SK-N-SH (cell line): ENCODE results near the gene LSM14B.

Experiments used
- EZH2phosphoT487 ChIP-seq: fragments of 200-600 bp; sonication (generic); IDR thresholded peaks from 2 replicates; pipeline ENCODE4 v1.6.1; 2017; ENCODE audit warnings: low read depth, mixed run types, mild to moderate bottlenecking, antibody characterized with exemption, moderate library complexity, borderline replicate concordance
- FOXJ3 ChIP-seq: sonication (generic); formaldehyde crosslinking; IDR thresholded peaks from 2 replicates; pipeline ENCODE4 v1.5.1; 2020; ENCODE audit warnings: mild to moderate bottlenecking, missing genetic modification reagents
- GABPA ChIP-seq: IDR thresholded peaks from 2 replicates; pipeline ENCODE4 v1.4.0; 2012; ENCODE audit warnings: low read depth, mild to moderate bottlenecking
- MEF2A ChIP-seq: IDR thresholded peaks from 2 replicates; pipeline ENCODE4 v1.4.0; 2012; ENCODE audit warnings: low read depth, borderline replicate concordance
- MXI1 ChIP-seq: IDR thresholded peaks from 2 replicates; pipeline ENCODE4 v1.6.1; 2012; ENCODE audit warnings: mild to moderate bottlenecking, low read depth, low read length, improper control_type of control experiment
- POLR2AphosphoS5 ChIP-seq: IDR thresholded peaks from 2 replicates; pipeline ENCODE4 v1.6.1; 2012; ENCODE audit warnings: low read depth, low read length
- RCOR1 ChIP-seq: fragments of 150-350 bp; IDR thresholded peaks from 2 replicates; pipeline ENCODE4 v1.6.1; 2017; ENCODE audit warnings: antibody characterized with exemption, low read length
- RFX5 ChIP-seq: IDR thresholded peaks from 2 replicates; pipeline ENCODE4 v1.6.1; 2012; ENCODE audit warnings: mild to moderate bottlenecking, improper control_type of control experiment, low read length
- TAF1 ChIP-seq: IDR thresholded peaks from 2 replicates; pipeline ENCODE4 v1.6.1; 2012; ENCODE audit warnings: low read depth, mild to moderate bottlenecking, low read length, moderate library complexity, borderline replicate concordance
- TF ChIP-seq, protein P1 (sequence below): fragments of 200-600 bp; sonication (generic); IDR thresholded peaks from 2 replicates; pipeline ENCODE4 v1.6.1; 2017; ENCODE audit warnings: antibody characterized with exemption, mild to moderate bottlenecking, moderate library complexity
- TF ChIP-seq, protein P2 (sequence below): IDR thresholded peaks from 2 replicates; pipeline ENCODE4; 2012
- TF ChIP-seq, protein P3 (sequence below): IDR thresholded peaks from 2 replicates; pipeline ENCODE4 v1.4.0; 2012; ENCODE audit warnings: low read depth, borderline replicate concordance
- TF ChIP-seq, protein P4 (sequence below): IDR thresholded peaks from 2 replicates; pipeline ENCODE4 v1.4.0; 2012; ENCODE audit warnings: low read depth, borderline replicate concordance

DNA sequence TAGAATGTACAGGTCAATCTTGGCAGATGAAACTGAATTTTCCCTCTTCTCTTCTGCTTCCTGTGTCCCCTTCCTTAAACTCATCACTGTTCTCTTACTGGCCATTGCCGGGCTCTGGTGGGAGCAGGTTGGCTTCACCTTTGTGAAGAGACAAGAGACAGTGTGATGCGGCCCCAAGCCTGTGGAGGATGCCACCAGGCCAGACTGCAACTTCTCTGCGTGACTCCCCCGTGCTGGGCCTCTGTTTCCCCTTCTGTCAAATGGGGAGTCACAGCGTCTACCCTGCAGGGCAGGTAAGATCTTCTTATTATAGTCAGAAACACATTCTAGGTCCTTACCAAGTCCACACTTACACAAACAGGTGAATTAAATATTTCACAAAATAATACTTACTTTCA lies 1.9 kb upstream of the LSM14B start:
- TF ChIP-seq, protein P1, sequence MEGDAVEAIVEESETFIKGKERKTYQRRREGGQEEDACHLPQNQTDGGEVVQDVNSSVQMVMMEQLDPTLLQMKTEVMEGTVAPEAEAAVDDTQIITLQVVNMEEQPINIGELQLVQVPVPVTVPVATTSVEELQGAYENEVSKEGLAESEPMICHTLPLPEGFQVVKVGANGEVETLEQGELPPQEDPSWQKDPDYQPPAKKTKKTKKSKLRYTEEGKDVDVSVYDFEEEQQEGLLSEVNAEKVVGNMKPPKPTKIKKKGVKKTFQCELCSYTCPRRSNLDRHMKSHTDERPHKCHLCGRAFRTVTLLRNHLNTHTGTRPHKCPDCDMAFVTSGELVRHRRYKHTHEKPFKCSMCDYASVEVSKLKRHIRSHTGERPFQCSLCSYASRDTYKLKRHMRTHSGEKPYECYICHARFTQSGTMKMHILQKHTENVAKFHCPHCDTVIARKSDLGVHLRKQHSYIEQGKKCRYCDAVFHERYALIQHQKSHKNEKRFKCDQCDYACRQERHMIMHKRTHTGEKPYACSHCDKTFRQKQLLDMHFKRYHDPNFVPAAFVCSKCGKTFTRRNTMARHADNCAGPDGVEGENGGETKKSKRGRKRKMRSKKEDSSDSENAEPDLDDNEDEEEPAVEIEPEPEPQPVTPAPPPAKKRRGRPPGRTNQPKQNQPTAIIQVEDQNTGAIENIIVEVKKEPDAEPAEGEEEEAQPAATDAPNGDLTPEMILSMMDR: no peak
- TF ChIP-seq, protein P2, sequence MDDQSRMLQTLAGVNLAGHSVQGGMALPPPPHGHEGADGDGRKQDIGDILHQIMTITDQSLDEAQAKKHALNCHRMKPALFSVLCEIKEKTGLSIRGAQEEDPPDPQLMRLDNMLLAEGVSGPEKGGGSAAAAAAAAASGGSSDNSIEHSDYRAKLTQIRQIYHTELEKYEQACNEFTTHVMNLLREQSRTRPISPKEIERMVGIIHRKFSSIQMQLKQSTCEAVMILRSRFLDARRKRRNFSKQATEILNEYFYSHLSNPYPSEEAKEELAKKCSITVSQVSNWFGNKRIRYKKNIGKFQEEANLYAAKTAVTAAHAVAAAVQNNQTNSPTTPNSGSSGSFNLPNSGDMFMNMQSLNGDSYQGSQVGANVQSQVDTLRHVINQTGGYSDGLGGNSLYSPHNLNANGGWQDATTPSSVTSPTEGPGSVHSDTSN: no peak
- no peak for TF ChIP-seq RFX5
- no peak for TF ChIP-seq TAF1
- TF ChIP-seq, protein P3, sequence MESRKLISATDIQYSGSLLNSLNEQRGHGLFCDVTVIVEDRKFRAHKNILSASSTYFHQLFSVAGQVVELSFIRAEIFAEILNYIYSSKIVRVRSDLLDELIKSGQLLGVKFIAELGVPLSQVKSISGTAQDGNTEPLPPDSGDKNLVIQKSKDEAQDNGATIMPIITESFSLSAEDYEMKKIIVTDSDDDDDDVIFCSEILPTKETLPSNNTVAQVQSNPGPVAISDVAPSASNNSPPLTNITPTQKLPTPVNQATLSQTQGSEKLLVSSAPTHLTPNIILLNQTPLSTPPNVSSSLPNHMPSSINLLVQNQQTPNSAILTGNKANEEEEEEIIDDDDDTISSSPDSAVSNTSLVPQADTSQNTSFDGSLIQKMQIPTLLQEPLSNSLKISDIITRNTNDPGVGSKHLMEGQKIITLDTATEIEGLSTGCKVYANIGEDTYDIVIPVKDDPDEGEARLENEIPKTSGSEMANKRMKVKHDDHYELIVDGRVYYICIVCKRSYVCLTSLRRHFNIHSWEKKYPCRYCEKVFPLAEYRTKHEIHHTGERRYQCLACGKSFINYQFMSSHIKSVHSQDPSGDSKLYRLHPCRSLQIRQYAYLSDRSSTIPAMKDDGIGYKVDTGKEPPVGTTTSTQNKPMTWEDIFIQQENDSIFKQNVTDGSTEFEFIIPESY: no peak
- TF ChIP-seq EZH2phosphoT487: no peak
- TF ChIP-seq GABPA: no peak
- no peak for TF ChIP-seq POLR2AphosphoS5
- TF ChIP-seq RCOR1: no peak
- TF ChIP-seq FOXJ3 (CRISPR knock-in tag): no peak
- TF ChIP-seq, protein P4, sequence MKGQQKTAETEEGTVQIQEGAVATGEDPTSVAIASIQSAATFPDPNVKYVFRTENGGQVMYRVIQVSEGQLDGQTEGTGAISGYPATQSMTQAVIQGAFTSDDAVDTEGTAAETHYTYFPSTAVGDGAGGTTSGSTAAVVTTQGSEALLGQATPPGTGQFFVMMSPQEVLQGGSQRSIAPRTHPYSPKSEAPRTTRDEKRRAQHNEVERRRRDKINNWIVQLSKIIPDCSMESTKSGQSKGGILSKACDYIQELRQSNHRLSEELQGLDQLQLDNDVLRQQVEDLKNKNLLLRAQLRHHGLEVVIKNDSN: no peak
- no peak for TF ChIP-seq MXI1
- no peak for TF ChIP-seq MEF2A
